ENCODE results near the gene SLC1A5.

- no peak for TF ChIP-seq CTCF (IDR thresholded peaks at IDR 0.05)
- TF ChIP-seq REST (IDR thresholded peaks at IDR 0.05; ENCODE audit: insufficient read depth in 1 of 2, low read depth in 2 of 2, low read length in 1 of 2): no peak
- TF ChIP-seq TCF7L2 (IDR thresholded peaks at IDR 0.05; ENCODE audit: low read depth, low read length): no peak
Observed at GRCh38 chr19:46761418-46761831, 27.0 kb downstream of the SLC1A5 start.

All from Panc1 (cell line).